ENCODE measurements around the gene CMIP.
"Not testable (repeated sequence)": the region's sequence is repeated elsewhere in the genome, so short reads cannot be mapped to it uniquely, and the experiment has no call there.

The CMIP gene

DNA sequence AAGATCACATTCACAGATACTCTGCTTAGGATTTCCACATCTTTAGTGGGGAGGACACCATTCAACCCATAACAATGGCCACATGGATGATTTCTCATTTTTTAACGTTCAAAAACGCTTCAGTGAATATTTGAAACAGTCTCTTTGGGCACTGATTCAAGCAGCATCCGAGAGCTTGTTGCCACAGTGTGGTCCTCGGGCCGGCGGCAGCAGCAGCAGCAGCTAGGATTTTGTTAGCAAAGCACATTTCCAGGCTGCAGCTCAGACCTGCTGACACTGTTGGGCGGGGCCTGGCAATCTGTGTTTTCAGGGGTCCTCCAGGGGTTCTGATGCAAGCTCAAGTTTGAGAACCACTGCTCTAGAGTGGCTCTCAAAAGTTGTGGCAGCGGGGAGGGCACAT lies 27.9 kb upstream of the CMIP start:
- H3K4me1 ChIP-seq, result no peaks in the 10 kb centered on the region
- H3K4me3 ChIP-seq, result no peak overlapping the region
- intact Hi-C loops (cut with DNase I; ENCODE audit: low total_unique reads), result no loop called here
- H3K27ac ChIP-seq, result no peak overlapping the region
- H3K9me3 ChIP-seq, result no peaks in the 10 kb centered on the region
- DNase-seq, result no peak
- H3K36me3 ChIP-seq, result no peaks in the 10 kb centered on the region
- TF ChIP-seq, protein P1, sequence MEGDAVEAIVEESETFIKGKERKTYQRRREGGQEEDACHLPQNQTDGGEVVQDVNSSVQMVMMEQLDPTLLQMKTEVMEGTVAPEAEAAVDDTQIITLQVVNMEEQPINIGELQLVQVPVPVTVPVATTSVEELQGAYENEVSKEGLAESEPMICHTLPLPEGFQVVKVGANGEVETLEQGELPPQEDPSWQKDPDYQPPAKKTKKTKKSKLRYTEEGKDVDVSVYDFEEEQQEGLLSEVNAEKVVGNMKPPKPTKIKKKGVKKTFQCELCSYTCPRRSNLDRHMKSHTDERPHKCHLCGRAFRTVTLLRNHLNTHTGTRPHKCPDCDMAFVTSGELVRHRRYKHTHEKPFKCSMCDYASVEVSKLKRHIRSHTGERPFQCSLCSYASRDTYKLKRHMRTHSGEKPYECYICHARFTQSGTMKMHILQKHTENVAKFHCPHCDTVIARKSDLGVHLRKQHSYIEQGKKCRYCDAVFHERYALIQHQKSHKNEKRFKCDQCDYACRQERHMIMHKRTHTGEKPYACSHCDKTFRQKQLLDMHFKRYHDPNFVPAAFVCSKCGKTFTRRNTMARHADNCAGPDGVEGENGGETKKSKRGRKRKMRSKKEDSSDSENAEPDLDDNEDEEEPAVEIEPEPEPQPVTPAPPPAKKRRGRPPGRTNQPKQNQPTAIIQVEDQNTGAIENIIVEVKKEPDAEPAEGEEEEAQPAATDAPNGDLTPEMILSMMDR (IDR thresholded peaks at IDR 0.05), result no peak
- peaks cover 0 to 23% of the 10 kb centered on the region in 2 donors for H3K27me3 ChIP-seq

DNA sequence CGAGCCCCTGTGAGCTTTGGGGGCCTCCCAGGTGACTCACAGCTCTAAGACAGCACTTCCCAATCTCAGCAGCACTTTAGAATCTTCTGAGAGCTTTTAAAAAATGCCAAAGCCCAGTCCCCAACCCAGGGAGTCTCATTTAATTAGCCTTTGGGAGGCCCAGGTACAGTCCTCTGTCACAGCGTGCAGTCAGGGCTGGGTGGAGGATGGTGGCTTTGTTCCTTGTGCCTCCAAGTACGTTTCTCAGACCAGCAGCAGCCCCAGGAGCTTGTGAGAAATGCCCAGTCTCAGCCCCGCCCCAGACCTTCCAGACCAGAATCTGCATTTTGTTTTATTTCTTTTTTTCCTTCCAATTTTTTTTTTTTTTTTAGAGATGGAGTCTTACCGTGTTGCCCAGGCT lies 27.4 kb upstream of the CMIP start:
- TF ChIP-seq, protein P1 (IDR thresholded peaks at IDR 0.05), result no peak

DNA sequence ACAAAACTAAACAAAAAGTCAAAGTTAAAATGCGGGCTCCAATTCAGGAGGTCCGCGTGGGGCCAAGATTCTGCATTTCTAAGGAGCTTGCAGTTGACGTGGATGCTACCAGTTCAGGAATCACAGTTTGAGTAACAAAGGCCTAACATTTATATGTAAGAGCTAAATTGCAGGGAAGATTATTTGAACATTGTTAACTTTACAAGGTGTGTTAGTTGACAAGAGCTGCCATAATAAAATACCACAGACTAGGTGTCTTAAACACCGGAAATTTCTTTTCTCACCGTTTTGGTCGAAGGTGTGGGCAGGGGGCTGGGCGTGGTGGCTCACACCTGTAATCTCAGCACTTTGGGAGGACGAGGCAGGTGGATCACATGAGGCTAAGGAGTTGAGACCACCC lies 24.8 kb upstream of the CMIP start:
- Histone ChIP-seq H3K4me3 (no peak overlapping the region), H3K4me1 (no peaks in the 10 kb centered on the region), H3K9me3 (peaks cover 0 to 4% (median 0%) of the 10 kb centered on the region in 3 donors), H3K27me3 (peaks cover 0 to 9% of the 10 kb centered on the region in 2 donors), H3K36me3 (no peaks in the 10 kb centered on the region), H3K27ac (no peak overlapping the region)
- DNase-seq, result no peak
- intact Hi-C loops (cut with DNase I; ENCODE audit: low total_unique reads), result no loop called here
- TF ChIP-seq, protein P1 (IDR thresholded peaks at IDR 0.05), result no peak

More for the DNA sequence above, 27.4 kb upstream of the CMIP start:
- no peak overlapping the region for H3K4me3 ChIP-seq
- no peaks in the 10 kb centered on the region for H3K4me1 ChIP-seq
- H3K27me3 ChIP-seq, result peaks cover 0 to 19% of the 10 kb centered on the region in 2 donors
- intact Hi-C loops (cut with DNase I; ENCODE audit: low total_unique reads), result no loop called here
- H3K27ac ChIP-seq, result no peak overlapping the region
- no peak for DNase-seq
- H3K36me3 ChIP-seq, result no peaks in the 10 kb centered on the region
- peaks cover 0 to 3% (median 0%) of the 10 kb centered on the region in 3 donors for H3K9me3 ChIP-seq

DNA sequence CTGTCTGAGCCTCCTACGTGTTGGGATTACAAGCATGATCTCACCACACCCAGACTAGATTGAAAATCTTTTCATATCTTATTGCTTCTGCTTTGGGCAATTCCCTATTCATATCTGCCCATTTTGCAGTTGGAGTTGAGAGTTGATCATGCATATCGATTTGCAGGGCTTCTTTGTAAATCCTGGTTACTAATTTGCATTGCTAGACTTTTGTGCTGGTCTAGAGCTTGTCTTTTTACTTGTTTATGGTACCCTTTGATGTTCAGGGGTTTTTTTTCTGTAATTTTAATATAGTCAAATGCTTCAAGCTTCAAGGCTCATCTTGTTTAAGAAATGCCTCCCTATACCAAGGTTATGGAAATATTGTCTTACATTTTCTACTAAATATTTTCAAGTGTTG lies 23.5 kb upstream of the CMIP start:
- Histone ChIP-seq H3K36me3 (no peaks in the 10 kb centered on the region), H3K27ac (no peak overlapping the region), H3K4me3 (no peak overlapping the region), H3K4me1 (no peaks in the 10 kb centered on the region), H3K27me3 (peaks cover 0 to 9% of the 10 kb centered on the region in 2 donors), H3K9me3 (peaks cover 0 to 4% (median 0%) of the 10 kb centered on the region in 3 donors)
- intact Hi-C loops (cut with DNase I; ENCODE audit: low total_unique reads), result no loop called here
- no peak for DNase-seq
- TF ChIP-seq, protein P1 (IDR thresholded peaks at IDR 0.05), result no peak

DNA sequence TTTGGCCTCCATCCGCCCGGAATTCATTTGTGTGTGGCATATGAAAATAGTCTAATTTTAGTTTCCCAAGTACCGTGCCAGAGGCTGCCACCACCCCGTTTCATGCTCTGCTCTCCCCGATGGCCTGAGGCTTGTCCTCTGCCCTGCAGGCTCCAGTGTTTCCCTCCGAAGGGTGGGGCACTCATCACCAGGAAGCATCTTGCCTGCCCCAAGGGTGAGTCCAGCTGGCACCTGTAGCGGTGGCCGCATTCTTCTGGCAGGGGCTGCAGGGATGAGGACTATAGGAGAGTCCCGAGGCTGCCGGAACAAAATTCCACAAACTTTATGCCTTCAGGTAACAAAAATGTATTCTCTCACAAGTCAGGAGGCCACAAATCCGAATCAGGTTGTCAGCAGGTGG lies 23.1 kb upstream of the CMIP start:
- TF ChIP-seq, protein P1 (IDR thresholded peaks at IDR 0.05), result no peak
- intact Hi-C loops (cut with DNase I; ENCODE audit: low total_unique reads), result no loop called here
- H3K4me3 ChIP-seq, result no peak overlapping the region
- peaks cover 0 to 4% (median 0%) of the 10 kb centered on the region in 3 donors for H3K9me3 ChIP-seq
- H3K27me3 ChIP-seq, result peaks cover 0 to 7% of the 10 kb centered on the region in 2 donors
- H3K36me3 ChIP-seq, result no peaks in the 10 kb centered on the region
- no peak for DNase-seq
- no peak overlapping the region for H3K27ac ChIP-seq
- no peaks in the 10 kb centered on the region for H3K4me1 ChIP-seq

DNA sequence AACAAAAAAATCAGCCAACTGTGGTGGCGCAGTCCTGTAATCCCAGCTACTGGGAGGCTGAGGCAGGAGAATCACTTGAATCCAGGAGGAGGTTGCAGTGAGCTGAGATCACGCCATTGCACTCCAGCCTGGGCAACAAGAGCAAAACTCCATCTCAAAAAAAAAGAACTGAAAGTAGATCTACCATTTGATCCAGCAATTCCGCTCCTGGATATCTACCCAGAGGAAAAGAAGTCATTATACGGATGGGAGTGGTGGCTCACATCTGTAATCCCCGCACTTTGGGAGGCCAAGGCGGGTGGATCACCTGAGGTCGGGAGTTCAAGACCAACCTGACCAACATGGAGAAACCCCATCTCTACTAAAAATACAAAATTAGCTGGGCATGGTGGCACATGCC lies 22.5 kb upstream of the CMIP start:
- H3K4me1 ChIP-seq; H3K27ac ChIP-seq; H3K27me3 ChIP-seq; H3K4me3 ChIP-seq; H3K36me3 ChIP-seq; intact Hi-C loops (cut with DNase I; ENCODE audit: low total_unique reads); H3K9me3 ChIP-seq; DNase-seq: not testable (repeated sequence)
